Effector memory CD4-positive, alpha-beta T cell (primary cell): ENCODE measurements around the gene MARK4.

Experiments
- DNase-seq, 3 donors: peaks; one replicate each; pipeline ENCODE4 v3.0.0-alpha.2; 2020
- H3K27ac ChIP-seq: 2 replicates; pipeline ENCODE4 v1.7.0; 2013; ENCODE audit warnings: mild to moderate bottlenecking, low read length, moderate library complexity; ENCODE audit not compliant: insufficient read depth, poor library complexity, severe bottlenecking
- H3K27me3 ChIP-seq: replicated peaks from 2 replicates; pipeline ENCODE4 v1.7.0; 2013; ENCODE audit warnings: mild to moderate bottlenecking, low read length; ENCODE audit not compliant: insufficient read depth, control insufficient read depth, poor library complexity, severe bottlenecking
- H3K36me3 ChIP-seq: 2 replicates; pipeline ENCODE4 v1.7.0; 2013; ENCODE audit warnings: mild to moderate bottlenecking, low read length, moderate library complexity; ENCODE audit not compliant: control insufficient read depth, insufficient read depth
- H3K4me1 ChIP-seq: 2 replicates; pipeline ENCODE4 v1.7.0; 2013; ENCODE audit warnings: low read length, mild to moderate bottlenecking; ENCODE audit not compliant: control insufficient read depth, insufficient read depth, poor library complexity, severe bottlenecking
- H3K4me3 ChIP-seq: 2 replicates; pipeline ENCODE4 v1.7.0; 2013; ENCODE audit warnings: low read length, low read depth, mild to moderate bottlenecking; ENCODE audit not compliant: insufficient read depth, poor library complexity, severe bottlenecking
- H3K9me3 ChIP-seq: 2 replicates; pipeline ENCODE4 v1.7.0; 2013; ENCODE audit warnings: mild to moderate bottlenecking, low read length, moderate library complexity; ENCODE audit not compliant: control insufficient read depth
- total RNA-seq, 3 donors: gene quantifications; one replicate each; lab custom pipeline; 2026; lab: John Stamatoyannopoulos, UW

The MARK4 gene
- total RNA-seq = 20.8 to 27.1 (median 23.9) reads per million in 3 donors

DNA sequence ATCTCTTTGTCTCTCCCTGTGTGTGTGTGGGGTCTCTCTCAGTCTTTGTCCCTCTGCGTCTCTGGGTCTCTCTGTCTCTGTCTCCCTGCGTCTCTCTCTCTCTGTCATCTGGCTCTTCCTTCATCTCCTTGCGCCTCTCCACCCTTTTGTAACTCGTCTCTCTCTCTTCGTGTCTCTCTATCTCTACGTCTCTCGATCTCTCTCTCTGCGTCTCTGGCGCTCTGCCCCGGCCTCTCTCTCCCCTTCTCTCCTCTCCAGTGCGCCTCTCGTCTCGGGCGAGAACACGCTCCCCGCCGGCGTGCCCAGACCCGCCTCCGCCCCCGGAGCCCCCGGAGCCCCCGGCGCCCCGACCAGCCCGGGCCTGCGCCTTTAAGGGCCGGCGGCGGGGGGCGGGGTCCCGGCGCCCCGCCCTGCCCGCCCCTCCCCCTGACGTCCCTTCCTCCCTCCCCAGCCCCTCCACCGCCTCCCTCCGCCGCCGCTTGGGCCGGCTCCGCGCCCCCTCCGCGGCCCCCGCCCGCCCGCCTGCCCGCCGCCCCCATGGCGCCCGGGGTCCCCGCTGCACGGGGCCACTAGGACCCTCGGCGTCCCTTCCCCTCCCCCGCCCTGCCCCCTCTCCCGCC lies at the start of gene MARK4:
Gene MARK4 (plus strand): TSS at position 440 of the 620 bp plus-strand sequence. CDS start 318 bp downstream, outside the sequence.
- Histone ChIP-seq H3K9me3 (no peaks in the 10 kb centered on the region), H3K36me3 (no peaks in the 10 kb centered on the region), H3K4me3 (peak within 1 kb of the TSS; percentile 79), H3K4me1 (peaks cover 29% of the 10 kb centered on the region), H3K27me3 (no peaks in the 10 kb centered on the region), H3K27ac (peak within 1 kb of the TSS; percentile 32)
- peak; percentile 30 to 43 (median 33) for DNase-seq

DNA sequence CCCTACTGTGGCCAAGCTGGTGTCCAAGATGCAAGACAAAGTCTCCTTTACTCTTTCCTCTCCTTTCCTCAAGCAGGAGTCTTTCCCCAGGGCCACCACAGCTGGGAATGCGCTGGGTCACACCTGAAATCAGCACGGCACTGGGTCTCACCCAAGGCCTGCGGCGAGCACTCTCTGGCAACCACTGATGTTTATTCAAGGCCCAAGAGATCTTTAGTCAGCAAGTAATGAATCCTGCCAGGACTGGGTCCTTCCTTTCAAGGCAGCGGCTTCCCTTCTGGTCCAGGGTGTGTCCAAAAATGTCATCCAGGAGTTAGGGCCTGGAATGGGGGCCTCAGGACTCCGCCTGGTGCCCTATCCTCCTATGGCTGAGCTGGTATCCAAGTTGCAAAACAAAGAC lies 48.4 kb upstream of the MARK4 start:
- no peaks in the 10 kb centered on the region for H3K36me3 ChIP-seq
- H3K4me1 ChIP-seq = no peaks in the 10 kb centered on the region
- H3K27ac ChIP-seq = no peak overlapping the region
- H3K4me3 ChIP-seq = no peak overlapping the region
- H3K27me3 ChIP-seq = no peaks in the 10 kb centered on the region
- H3K9me3 ChIP-seq = no peaks in the 10 kb centered on the region
- no peak for DNase-seq

DNA sequence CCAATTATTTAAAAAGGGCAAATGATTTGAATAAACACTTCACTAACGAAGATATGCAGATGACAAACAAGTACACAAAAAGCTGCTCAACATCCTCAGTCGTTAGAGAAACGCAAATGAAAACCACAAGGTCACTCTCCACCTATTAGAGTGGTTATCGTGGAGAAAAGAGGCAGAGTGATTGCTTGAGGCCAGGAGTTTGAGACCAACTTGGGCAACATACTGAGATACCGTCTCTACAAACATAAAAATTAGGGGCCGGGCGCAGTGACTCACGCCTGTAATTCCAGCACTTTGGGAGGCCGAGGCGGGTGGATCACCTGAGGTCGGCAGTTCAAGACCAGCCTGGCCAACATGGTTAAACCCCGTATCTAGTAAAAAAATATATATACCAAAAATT lies 45.3 kb upstream of the MARK4 start:
- H3K27ac ChIP-seq = no peak overlapping the region
- H3K4me3 ChIP-seq = no peak overlapping the region
- H3K4me1 ChIP-seq = no peaks in the 10 kb centered on the region
- DNase-seq = no peak
- no peaks in the 10 kb centered on the region for H3K9me3 ChIP-seq
- H3K27me3 ChIP-seq = no peaks in the 10 kb centered on the region
- no peaks in the 10 kb centered on the region for H3K36me3 ChIP-seq

DNA sequence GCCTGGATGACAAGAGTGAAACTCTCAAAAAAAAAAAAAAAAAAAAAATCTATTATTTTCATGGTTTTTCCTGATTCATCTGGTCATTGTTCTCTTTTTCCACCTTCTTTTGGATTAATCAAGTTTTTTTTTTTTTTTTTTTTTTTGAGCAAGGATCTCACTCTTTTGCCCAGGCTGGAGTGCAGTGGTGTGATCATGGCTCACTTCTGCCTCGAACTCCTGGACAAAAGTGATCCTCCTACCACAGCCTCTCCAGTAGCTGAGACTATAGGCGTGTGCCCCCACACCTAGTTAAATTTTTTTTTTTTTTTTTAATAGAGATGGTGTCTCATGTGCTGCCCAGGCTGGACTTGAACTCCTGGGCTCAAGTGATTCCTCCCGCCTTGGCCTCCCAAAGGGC lies 44.7 kb upstream of the MARK4 start:
- H3K27ac ChIP-seq = no peak overlapping the region
- H3K36me3 ChIP-seq = no peaks in the 10 kb centered on the region
- H3K9me3 ChIP-seq = no peaks in the 10 kb centered on the region
- no peaks in the 10 kb centered on the region for H3K4me1 ChIP-seq
- no peak overlapping the region for H3K4me3 ChIP-seq
- no peaks in the 10 kb centered on the region for H3K27me3 ChIP-seq
- DNase-seq = no peak

DNA sequence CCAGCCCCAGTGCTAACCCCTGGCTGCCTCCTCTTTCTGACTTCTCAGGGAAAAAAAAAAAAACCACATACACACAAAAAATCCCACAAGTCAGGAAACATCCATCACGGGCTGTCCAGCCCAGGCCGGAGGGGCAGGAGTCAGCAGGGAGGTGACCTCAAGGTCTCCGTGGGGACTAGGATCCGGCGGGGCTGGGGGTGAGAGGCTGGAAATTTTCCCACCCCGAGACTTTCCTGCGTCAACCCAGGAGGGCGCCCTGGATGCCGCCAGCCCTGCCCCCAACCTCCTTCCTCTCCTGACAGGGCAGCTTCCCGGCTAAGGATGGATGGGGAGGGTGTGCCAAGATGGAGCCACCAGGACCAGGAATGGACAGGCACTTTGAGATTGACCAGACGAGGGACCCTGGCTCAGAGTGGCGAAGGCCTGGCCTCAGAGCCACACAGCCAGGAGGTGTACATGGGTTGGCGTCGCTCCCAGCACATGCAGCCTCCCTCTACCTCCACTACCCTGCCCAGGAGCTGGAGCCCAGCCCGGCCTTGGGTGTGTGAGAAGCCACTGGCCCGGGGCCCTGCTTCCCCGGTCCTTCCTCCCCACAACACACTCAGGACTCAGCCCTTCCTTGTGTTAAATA lies 39.2 kb upstream of the MARK4 start:
- no peaks in the 10 kb centered on the region for H3K9me3 ChIP-seq
- no peaks in the 10 kb centered on the region for H3K4me1 ChIP-seq
- no peaks in the 10 kb centered on the region for H3K36me3 ChIP-seq
- H3K27me3 ChIP-seq = no peaks in the 10 kb centered on the region
- H3K4me3 ChIP-seq = no peak overlapping the region
- no peak overlapping the region for H3K27ac ChIP-seq
- no peak for DNase-seq

DNA sequence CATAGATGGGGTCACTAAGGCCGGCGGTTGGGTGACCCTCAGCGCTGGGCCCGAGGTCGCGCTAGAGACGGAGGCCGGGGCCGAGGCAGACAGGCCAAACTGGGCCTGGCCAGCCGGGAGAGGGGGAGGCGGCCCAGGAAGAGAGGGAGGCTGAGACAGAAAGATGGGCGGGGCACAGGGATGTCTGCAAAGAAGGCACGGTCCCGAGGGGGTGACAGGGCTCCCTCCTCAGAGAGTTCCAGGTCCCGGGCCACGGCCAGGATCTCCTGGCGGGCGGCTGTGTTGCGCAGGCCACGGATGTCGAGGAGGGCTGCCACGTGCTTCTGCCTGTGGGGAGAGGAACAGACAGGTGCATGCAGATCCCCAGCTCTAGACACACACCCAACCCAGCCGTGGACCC lies 38.0 kb upstream of the MARK4 start:
- Histone ChIP-seq H3K27me3 (peaks cover under 1% of the 10 kb centered on the region), H3K4me3 (no peak overlapping the region), H3K4me1 (no peaks in the 10 kb centered on the region), H3K27ac (no peak overlapping the region), H3K36me3 (no peaks in the 10 kb centered on the region), H3K9me3 (no peaks in the 10 kb centered on the region)
- DNase-seq = no peak

DNA sequence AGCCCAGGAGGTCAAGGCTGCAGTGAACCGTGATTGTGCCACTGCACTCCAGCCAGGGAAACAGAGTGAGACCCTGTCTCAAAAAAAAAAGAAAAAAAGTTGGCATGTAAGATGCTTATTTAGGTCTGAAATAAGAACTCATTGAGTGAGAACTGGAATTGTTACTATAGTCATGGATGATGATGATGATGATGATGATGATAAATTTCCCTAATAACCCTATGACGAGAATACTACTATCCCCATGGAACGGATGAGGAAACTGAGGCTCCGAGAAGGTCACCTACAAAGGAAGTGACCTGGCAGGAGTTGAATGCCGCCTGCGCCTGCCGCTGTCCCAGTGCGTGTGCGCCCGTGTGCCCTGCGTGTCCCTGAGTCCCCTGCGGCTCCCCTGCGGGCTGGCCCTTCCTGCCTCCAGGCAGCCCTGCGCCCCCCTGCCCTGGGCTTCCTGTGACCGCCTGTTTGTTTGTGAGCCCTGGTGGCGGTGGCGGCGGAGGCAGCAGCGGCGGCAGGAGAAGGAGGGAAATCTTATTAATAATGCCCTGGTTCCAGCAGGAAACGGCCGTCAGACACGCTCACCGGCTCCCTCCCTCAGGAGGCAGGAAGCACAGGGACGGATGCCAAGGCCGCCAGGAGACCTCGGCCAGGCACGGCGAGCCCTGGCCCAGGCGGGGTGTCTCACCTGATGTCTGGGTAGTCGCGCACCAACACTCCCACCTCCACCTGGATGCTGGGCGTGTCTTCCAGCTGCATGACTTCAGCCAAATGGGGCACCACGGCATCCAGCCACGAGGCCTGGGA lies 35.5 kb upstream of the MARK4 start:
- H3K36me3 ChIP-seq = no peaks in the 10 kb centered on the region
- no peaks in the 10 kb centered on the region for H3K4me1 ChIP-seq
- no peaks in the 10 kb centered on the region for H3K9me3 ChIP-seq
- H3K27ac ChIP-seq = no peak overlapping the region
- no peak overlapping the region for H3K4me3 ChIP-seq
- H3K27me3 ChIP-seq = peaks cover 3% of the 10 kb centered on the region
- no peak for DNase-seq

DNA sequence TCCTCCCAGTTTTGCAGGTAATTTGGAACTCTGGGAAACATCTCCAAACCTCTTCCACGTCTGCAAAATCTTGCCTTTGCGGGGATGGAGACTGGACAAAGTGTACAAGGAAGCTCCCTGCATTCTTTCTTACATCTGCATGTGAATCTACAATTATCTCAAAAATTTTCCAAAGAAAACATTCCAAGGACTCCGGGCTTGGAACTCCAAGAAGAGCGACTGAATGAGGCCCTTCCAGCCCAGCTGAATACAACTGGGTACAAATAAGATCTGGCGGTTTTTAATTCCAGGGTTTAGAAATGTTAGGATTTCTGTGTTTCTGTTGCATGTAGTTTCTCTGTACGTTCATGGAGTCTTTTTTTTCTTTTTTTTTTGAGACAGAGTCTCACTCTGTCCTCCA lies 34.4 kb upstream of the MARK4 start:
- Histone ChIP-seq H3K27ac (no peak overlapping the region), H3K4me3 (no peak overlapping the region), H3K27me3 (peaks cover 3% of the 10 kb centered on the region), H3K36me3 (no peaks in the 10 kb centered on the region), H3K9me3 (no peaks in the 10 kb centered on the region), H3K4me1 (no peaks in the 10 kb centered on the region)
- DNase-seq = no peak

DNA sequence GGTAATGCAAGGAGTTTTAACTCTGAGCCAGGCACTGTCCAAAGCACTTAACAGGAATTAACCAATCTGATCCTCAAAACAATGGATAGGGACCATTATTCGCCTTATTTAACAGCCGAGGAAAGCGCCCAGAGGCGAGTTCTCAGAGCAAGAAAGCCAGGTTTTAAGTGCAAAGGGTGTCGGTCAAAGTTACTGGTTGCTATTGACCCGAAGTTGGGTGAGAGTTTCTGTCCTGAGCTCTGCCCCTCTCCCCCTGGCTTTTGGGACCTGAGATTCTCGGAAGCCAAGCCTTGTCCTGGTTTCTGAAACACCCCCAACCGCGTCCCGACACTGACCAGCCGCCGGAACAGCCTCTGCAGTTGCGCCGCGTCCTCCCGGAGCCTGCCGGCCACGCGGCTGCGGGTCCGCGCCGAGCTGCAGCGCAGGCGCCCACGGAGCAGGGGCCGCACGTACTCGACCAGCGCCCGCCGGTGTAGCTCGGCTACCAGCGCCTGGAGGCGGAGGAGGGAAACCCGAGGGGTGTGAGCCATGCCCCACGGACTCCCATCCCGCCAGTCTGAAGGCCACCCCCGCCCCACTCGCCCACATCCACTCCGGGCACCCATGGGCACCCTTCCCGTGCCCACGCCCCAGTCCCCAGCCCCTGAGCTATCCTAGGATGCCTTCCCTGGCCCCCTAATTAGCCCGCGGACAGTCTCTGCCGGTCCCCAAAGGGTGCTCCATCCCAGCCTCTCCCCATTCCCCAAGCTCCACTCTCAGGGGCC lies 33.7 kb upstream of the MARK4 start:
- peaks cover 3% of the 10 kb centered on the region for H3K27me3 ChIP-seq
- DNase-seq = no peak
- no peaks in the 10 kb centered on the region for H3K9me3 ChIP-seq
- no peak overlapping the region for H3K4me3 ChIP-seq
- H3K27ac ChIP-seq = no peak overlapping the region
- no peaks in the 10 kb centered on the region for H3K36me3 ChIP-seq
- H3K4me1 ChIP-seq = no peaks in the 10 kb centered on the region
